ENCODE measurements around the gene ABTB2.

ABTB2 gene

DNA sequence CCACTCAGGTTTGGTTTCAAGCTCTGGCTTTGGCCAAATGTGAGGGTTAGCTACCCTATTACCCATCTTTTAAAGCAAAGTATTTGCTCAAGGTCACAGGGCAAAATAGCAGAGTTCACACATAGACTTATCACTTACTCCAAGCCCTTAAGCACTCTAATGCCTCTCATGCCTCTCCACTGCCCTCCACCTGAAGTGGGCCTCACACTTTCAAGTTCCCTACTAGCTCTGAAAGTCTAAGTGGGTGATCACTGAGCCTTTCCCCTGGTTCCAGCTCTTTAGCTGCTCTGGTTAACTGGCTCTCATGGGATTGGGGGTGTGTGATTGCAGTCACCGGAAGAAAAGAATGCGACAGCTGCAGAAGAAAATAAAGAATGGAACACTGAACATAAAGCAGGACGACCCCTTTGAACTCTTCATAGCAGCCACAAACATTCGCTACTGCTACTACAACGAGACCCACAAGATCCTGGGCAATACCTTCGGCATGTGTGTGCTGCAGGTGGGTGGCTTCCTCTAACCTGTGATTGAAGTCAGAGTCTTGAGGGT lies 246.0 kb downstream of the ABTB2 start:
- no peak for DNase-seq (ENCODE audit: extremely low read depth, low read depth)
- TF ChIP-seq, protein P1, sequence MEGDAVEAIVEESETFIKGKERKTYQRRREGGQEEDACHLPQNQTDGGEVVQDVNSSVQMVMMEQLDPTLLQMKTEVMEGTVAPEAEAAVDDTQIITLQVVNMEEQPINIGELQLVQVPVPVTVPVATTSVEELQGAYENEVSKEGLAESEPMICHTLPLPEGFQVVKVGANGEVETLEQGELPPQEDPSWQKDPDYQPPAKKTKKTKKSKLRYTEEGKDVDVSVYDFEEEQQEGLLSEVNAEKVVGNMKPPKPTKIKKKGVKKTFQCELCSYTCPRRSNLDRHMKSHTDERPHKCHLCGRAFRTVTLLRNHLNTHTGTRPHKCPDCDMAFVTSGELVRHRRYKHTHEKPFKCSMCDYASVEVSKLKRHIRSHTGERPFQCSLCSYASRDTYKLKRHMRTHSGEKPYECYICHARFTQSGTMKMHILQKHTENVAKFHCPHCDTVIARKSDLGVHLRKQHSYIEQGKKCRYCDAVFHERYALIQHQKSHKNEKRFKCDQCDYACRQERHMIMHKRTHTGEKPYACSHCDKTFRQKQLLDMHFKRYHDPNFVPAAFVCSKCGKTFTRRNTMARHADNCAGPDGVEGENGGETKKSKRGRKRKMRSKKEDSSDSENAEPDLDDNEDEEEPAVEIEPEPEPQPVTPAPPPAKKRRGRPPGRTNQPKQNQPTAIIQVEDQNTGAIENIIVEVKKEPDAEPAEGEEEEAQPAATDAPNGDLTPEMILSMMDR (IDR thresholded peaks at IDR 0.05; ENCODE audit: low read depth, low read length), result no peak

DNA sequence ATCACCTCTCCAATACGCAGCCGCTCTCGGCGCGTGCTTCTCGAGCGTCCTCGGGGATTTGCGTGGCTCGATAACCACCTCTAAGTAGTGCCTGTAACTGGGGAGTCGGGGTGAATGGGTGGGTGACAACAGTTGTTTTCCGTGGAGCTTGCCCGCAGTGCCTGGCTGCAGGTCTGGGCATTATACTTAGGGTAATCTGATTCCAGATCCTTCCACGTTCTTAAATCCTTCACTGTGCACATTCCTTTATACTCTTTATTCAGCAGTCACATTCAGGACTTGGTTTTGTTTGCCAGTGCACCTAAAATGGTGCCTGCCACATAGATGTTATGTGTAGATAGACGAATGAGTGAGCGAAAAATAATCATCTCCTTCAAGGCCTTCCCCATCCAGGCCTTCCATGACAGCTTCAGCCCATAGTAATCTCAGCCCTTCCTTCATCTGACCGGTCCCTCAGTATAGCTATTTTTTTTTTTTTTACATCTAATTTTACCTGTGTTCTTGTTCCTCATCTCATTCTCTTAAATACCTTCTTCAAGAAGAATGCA lies 251.8 kb downstream of the ABTB2 start:
- TF ChIP-seq, protein P1 (IDR thresholded peaks at IDR 0.05; ENCODE audit: low read depth, low read length), result no peak
- no peak for DNase-seq (ENCODE audit: extremely low read depth, low read depth)

DNA sequence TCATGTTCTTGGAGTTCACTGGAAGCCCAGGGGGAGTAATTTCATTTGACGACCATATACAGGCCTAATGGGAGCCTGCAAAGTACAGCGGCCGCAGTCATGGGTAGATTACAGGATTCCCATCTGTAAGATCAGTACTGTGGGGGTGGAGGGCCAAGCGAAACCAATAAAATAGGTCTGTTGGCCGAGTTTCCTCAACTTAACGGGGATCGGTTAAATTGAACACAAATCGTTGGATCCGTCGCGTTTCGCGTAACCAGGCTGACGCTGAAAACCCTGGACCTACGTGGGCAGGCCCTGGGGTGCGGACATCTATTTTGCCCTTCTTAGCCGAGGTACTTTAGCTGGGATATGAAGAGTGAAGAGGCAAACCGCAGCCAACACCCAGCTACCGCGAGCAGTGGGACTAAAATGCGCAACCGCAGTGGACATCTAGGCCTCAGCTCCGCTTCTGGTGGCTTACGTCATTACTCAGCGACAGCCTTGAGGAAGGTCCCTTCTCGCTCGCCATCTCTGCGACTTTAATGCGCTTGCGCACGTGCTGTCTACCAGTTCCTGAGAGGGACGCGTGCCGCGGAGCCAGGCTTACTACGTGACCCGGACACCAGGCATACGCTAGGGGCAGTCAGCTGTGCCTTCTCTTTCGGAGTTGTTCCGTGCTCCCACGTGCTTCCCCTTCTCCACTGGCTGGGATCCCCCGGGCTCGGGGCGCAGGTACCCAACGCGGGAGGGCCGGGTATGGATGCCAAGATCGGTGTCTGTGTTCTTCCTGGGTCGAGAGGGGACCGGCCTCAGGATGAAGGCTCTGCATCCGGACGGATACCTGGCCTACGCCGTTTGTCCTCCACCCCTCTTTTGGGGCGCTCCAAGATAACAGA lies 252.5 kb downstream of the ABTB2 start, which contains the start of gene NAT10:
NAT10 (plus strand) TSS at position 551 of the 878 bp plus-strand sequence. CDS start 2,597 bp downstream, outside the sequence.
- DNase-seq (ENCODE audit: extremely low read depth, low read depth), result peak; percentile 97
- TF ChIP-seq, protein P1 (IDR thresholded peaks at IDR 0.05; ENCODE audit: low read depth, low read length), result no peak; the same call in none of the 2 replicates

DNA sequence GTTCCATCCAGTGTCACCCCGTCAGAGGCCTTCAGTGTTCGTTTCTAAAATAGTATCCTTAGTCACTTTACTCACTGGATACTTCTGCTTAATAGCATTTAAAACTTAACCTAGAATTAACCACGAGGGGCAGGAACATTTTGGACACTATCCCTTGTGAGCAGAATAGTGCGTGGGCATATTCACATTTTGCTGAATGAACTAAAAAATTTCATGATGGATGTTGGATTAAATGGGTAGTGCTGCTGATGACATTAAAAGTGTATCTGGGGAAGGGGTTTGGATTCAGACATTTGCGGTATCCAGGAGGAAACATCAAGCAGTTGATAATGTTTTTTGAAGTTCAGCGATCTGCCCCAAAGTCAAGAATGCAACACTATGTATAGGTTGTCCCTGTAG lies 253.1 kb downstream of the ABTB2 start:
- DNase-seq (ENCODE audit: extremely low read depth, low read depth), result no peak
- TF ChIP-seq, protein P1 (IDR thresholded peaks at IDR 0.05; ENCODE audit: low read depth, low read length), result no peak

Measured in AG09319 (cell line).